ENCODE measurements around the gene MORN1. TPM values are rescaled to one million over a fixed set of nuclear protein-coding genes. Genes with fewer than 3 reads are reported as not detected.

The MORN1 gene
- total and polyA plus RNA-seq, 2 experiments from 2014 or later, result 4.8 to 11.1 TPM

DNA sequence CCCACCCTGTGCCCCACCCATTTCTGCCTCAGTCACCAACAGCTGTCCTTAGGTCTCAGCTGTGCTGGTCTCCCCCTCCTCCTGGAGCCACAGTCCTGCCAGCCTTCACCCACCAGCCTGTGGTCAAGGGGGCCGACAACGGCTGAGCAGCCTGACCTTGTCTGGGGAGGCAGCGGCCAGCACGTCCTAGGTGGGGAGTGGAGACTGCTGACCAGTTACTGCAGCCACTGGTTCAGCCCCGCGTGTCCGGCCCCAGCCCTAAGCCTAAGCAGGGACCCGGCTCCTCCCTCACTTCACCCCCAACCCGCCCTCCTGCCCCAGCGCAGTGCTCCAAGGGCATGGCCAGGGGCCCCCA, 79.2 kb downstream of the MORN1 start:
- TF ChIP-seq POLR2AphosphoS5 (IDR thresholded peaks at IDR 0.05; ENCODE audit: low read depth) (no peak), EZH2phosphoT487 (IDR thresholded peaks at IDR 0.05; ENCODE audit: unreplicated experiment) (no peak), ZNF114 (CRISPR knock-in tag; IDR thresholded peaks at IDR 0.05) (no peak), ZNF331 (CRISPR knock-in tag; IDR thresholded peaks at IDR 0.05; ENCODE audit: low read depth) (no peak), STAT1 (IDR thresholded peaks at IDR 0.05; ENCODE audit: unreplicated experiment) (no peak), NANOG (IDR thresholded peaks at IDR 0.05; ENCODE audit: borderline replicate concordance) (no peak), EZH2 (IDR thresholded peaks at IDR 0.05; ENCODE audit: low read depth, unreplicated experiment) (no peak), JUNB (IDR thresholded peaks at IDR 0.05; ENCODE audit: unreplicated experiment) (no peak), CREB1 (CRISPR knock-in tag; IDR thresholded peaks at IDR 0.05; ENCODE audit: low read depth) (no peak)
- TF ChIP-seq, protein P1, sequence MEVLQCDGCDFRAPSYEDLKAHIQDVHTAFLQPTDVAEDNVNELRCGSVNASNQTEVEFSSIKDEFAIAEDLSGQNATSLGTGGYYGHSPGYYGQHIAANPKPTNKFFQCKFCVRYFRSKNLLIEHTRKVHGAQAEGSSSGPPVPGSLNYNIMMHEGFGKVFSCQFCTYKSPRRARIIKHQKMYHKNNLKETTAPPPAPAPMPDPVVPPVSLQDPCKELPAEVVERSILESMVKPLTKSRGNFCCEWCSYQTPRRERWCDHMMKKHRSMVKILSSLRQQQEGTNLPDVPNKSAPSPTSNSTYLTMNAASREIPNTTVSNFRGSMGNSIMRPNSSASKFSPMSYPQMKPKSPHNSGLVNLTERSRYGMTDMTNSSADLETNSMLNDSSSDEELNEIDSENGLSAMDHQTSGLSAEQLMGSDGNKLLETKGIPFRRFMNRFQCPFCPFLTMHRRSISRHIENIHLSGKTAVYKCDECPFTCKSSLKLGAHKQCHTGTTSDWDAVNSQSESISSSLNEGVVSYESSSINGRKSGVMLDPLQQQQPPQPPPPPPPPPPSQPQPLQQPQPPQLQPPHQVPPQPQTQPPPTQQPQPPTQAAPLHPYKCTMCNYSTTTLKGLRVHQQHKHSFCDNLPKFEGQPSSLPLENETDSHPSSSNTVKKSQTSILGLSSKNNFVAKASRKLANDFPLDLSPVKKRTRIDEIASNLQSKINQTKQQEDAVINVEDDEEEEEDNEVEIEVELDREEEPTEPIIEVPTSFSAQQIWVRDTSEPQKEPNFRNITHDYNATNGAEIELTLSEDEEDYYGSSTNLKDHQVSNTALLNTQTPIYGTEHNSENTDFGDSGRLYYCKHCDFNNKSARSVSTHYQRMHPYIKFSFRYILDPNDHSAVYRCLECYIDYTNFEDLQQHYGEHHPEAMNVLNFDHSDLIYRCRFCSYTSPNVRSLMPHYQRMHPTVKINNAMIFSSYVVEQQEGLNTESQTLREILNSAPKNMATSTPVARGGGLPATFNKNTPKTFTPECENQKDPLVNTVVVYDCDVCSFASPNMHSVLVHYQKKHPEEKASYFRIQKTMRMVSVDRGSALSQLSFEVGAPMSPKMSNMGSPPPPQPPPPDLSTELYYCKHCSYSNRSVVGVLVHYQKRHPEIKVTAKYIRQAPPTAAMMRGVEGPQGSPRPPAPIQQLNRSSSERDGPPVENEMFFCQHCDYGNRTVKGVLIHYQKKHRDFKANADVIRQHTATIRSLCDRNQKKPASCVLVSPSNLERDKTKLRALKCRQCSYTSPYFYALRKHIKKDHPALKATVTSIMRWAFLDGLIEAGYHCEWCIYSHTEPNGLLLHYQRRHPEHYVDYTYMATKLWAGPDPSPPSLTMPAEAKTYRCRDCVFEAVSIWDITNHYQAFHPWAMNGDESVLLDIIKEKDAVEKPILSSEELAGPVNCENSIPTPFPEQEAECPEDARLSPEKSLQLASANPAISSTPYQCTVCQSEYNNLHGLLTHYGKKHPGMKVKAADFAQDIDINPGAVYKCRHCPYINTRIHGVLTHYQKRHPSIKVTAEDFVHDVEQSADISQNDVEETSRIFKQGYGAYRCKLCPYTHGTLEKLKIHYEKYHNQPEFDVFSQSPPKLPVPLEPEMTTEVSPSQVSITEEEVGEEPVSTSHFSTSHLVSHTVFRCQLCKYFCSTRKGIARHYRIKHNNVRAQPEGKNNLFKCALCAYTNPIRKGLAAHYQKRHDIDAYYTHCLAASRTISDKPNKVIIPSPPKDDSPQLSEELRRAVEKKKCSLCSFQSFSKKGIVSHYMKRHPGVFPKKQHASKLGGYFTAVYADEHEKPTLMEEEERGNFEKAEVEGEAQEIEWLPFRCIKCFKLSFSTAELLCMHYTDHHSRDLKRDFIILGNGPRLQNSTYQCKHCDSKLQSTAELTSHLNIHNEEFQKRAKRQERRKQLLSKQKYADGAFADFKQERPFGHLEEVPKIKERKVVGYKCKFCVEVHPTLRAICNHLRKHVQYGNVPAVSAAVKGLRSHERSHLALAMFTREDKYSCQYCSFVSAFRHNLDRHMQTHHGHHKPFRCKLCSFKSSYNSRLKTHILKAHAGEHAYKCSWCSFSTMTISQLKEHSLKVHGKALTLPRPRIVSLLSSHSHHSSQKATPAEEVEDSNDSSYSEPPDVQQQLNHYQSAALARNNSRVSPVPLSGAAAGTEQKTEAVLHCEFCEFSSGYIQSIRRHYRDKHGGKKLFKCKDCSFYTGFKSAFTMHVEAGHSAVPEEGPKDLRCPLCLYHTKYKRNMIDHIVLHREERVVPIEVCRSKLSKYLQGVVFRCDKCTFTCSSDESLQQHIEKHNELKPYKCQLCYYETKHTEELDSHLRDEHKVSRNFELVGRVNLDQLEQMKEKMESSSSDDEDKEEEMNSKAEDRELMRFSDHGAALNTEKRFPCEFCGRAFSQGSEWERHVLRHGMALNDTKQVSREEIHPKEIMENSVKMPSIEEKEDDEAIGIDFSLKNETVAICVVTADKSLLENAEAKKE (CRISPR knock-in tag; IDR thresholded peaks at IDR 0.05), result no peak
- TF ChIP-seq, protein P2, sequence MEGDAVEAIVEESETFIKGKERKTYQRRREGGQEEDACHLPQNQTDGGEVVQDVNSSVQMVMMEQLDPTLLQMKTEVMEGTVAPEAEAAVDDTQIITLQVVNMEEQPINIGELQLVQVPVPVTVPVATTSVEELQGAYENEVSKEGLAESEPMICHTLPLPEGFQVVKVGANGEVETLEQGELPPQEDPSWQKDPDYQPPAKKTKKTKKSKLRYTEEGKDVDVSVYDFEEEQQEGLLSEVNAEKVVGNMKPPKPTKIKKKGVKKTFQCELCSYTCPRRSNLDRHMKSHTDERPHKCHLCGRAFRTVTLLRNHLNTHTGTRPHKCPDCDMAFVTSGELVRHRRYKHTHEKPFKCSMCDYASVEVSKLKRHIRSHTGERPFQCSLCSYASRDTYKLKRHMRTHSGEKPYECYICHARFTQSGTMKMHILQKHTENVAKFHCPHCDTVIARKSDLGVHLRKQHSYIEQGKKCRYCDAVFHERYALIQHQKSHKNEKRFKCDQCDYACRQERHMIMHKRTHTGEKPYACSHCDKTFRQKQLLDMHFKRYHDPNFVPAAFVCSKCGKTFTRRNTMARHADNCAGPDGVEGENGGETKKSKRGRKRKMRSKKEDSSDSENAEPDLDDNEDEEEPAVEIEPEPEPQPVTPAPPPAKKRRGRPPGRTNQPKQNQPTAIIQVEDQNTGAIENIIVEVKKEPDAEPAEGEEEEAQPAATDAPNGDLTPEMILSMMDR (conservative IDR thresholded peaks at IDR 0.05; ENCODE audit: low read depth in 2 of 2), result no peak
- TF ChIP-seq, protein P3, sequence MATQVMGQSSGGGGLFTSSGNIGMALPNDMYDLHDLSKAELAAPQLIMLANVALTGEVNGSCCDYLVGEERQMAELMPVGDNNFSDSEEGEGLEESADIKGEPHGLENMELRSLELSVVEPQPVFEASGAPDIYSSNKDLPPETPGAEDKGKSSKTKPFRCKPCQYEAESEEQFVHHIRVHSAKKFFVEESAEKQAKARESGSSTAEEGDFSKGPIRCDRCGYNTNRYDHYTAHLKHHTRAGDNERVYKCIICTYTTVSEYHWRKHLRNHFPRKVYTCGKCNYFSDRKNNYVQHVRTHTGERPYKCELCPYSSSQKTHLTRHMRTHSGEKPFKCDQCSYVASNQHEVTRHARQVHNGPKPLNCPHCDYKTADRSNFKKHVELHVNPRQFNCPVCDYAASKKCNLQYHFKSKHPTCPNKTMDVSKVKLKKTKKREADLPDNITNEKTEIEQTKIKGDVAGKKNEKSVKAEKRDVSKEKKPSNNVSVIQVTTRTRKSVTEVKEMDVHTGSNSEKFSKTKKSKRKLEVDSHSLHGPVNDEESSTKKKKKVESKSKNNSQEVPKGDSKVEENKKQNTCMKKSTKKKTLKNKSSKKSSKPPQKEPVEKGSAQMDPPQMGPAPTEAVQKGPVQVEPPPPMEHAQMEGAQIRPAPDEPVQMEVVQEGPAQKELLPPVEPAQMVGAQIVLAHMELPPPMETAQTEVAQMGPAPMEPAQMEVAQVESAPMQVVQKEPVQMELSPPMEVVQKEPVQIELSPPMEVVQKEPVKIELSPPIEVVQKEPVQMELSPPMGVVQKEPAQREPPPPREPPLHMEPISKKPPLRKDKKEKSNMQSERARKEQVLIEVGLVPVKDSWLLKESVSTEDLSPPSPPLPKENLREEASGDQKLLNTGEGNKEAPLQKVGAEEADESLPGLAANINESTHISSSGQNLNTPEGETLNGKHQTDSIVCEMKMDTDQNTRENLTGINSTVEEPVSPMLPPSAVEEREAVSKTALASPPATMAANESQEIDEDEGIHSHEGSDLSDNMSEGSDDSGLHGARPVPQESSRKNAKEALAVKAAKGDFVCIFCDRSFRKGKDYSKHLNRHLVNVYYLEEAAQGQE (IDR thresholded peaks at IDR 0.05; ENCODE audit: unreplicated experiment), result no peak
- TF ChIP-seq, protein P4, sequence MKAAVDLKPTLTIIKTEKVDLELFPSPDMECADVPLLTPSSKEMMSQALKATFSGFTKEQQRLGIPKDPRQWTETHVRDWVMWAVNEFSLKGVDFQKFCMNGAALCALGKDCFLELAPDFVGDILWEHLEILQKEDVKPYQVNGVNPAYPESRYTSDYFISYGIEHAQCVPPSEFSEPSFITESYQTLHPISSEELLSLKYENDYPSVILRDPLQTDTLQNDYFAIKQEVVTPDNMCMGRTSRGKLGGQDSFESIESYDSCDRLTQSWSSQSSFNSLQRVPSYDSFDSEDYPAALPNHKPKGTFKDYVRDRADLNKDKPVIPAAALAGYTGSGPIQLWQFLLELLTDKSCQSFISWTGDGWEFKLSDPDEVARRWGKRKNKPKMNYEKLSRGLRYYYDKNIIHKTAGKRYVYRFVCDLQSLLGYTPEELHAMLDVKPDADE (IDR thresholded peaks at IDR 0.05), result no peak
- Histone ChIP-seq H3K27ac (ENCODE audit: low read depth) (no peak overlapping the region), H4K20me1 (replicated peaks; ENCODE audit: insufficient read depth) (peaks cover 10% of the 10 kb centered on the region), H3K4me3 (no peak overlapping the region), H3F3A (replicated peaks; ENCODE audit: low read depth) (peaks cover 15% of the 10 kb centered on the region), H3K36me3 (ENCODE audit: insufficient read depth) (0 out of 2 replicates have a peak, but pooled peaks cover 5% of the 10 kb centered on the region), H3K4me1 (ENCODE audit: insufficient read depth) (peaks cover 9% of the 10 kb centered on the region), H3K27me3 (ENCODE audit: insufficient read depth) (no peaks in the 10 kb centered on the region), H3K4me2 (no peak overlapping the region), H2AFZ (no peak overlapping the region), H3K79me2 (replicated peaks; ENCODE audit: insufficient read depth) (peaks cover 11% of the 10 kb centered on the region), H3K9me2 (ENCODE audit: insufficient read depth) (no peaks in the 10 kb centered on the region)
- no peak overlapping the region for H3K4me3 Mint-ChIP-seq
- DNase-seq (ENCODE audit: low spot score) (no peak), ATAC-seq (no peak)
- peaks cover 21% of the 10 kb centered on the region for H3K36me3 Mint-ChIP-seq (ENCODE audit: low read depth)
- peaks cover 18% of the 10 kb centered on the region for H3K27me3 Mint-ChIP-seq (ENCODE audit: insufficient read depth, low read depth, poor library complexity)
- peaks cover 20% of the 10 kb centered on the region for H3K4me1 Mint-ChIP-seq
- H3K9me3 Mint-ChIP-seq, result no peaks in the 10 kb centered on the region
- no peak overlapping the region for H3K27ac Mint-ChIP-seq

All from GM23338 (cell line).